BLaER1 (cell line): Measurements from ENCODE around the gene RGS10.

Source experiments
- H3K27ac ChIP-seq: shearing (Covaris generic); formaldehyde crosslinking; 2 replicates; pipeline ENCODE4 v1.8.1; 2022
- H3K27me3 ChIP-seq: shearing (Covaris generic); formaldehyde crosslinking; 2 replicates; pipeline ENCODE4 v1.8.1; 2022
- H3K36me3 ChIP-seq: shearing (Covaris generic); formaldehyde crosslinking; 2 replicates; pipeline ENCODE4 v1.8.1; 2022
- H3K4me1 ChIP-seq: shearing (Covaris generic); formaldehyde crosslinking; 2 replicates; pipeline ENCODE4 v1.8.1; 2022
- H3K4me2 ChIP-seq: shearing (Covaris generic); formaldehyde crosslinking; 2 replicates; pipeline ENCODE4 v1.8.1; 2022
- H3K4me3 ChIP-seq: shearing (Covaris generic); formaldehyde crosslinking; 2 replicates; pipeline ENCODE4 v1.8.1; 2022
- H3K9ac ChIP-seq: shearing (Covaris generic); formaldehyde crosslinking; 2 replicates; pipeline ENCODE4 v1.8.1; 2022
- H3K9me3 ChIP-seq: shearing (Covaris generic); formaldehyde crosslinking; 2 replicates; pipeline ENCODE4 v1.8.1; 2022
- H4K20me1 ChIP-seq: shearing (Covaris generic); formaldehyde crosslinking; 2 replicates; pipeline ENCODE4 v1.8.1; 2022
- Cebpa-rat ChIP-seq: shearing (Covaris generic); IDR thresholded peaks from 2 replicates; pipeline ENCODE4 v1.8.1; 2022

RGS10 gene

GRCh38 chr10:119478111-119478802, 64.3 kb downstream of the RGS10 start:
- peak overlapping the region; percentile 79 for H3K4me2 ChIP-seq
- 0 out of 2 replicates have a peak overlapping the region, but pooled peaks have one; percentile 15 for H3K27ac ChIP-seq
- H3K27me3 ChIP-seq: no peaks in the 10 kb centered on the region
- no peak for TF ChIP-seq Cebpa-rat
- H4K20me1 ChIP-seq: no peaks in the 10 kb centered on the region
- peaks cover 30% of the 10 kb centered on the region for H3K4me1 ChIP-seq
- H3K4me3 ChIP-seq: no peak overlapping the region
- no peak overlapping the region for H3K9ac ChIP-seq
- H3K9me3 ChIP-seq: peaks cover 15% of the 10 kb centered on the region
- H3K36me3 ChIP-seq: no peaks in the 10 kb centered on the region

- TF ChIP-seq Cebpa-rat: no peak
- Histone ChIP-seq H4K20me1 (no peaks in the 10 kb centered on the region), H3K4me2 (peak overlapping the region; percentile 79)
Observed at GRCh38 chr10:119477444-119477843, 65.1 kb downstream of the RGS10 start.

GRCh38 chr10:119474606-119475005, 67.9 kb downstream of the RGS10 start:
- Histone ChIP-seq H3K27ac (no peak overlapping the region), H3K4me1 (peaks cover 35% of the 10 kb centered on the region), H3K9ac (no peak overlapping the region), H3K27me3 (no peaks in the 10 kb centered on the region), H3K4me2 (no peak overlapping the region), H3K4me3 (no peak overlapping the region), H3K36me3 (no peaks in the 10 kb centered on the region), H3K9me3 (peaks cover 18% of the 10 kb centered on the region), H4K20me1 (no peaks in the 10 kb centered on the region)
- TF ChIP-seq Cebpa-rat: no peak

More at GRCh38 chr10:119477444-119477843, 65.1 kb downstream of the RGS10 start:
- Histone ChIP-seq H3K9ac (no peak overlapping the region), H3K27me3 (no peaks in the 10 kb centered on the region), H3K36me3 (no peaks in the 10 kb centered on the region), H3K27ac (no peak overlapping the region), H3K4me1 (peaks cover 30% of the 10 kb centered on the region), H3K9me3 (peaks cover 18% of the 10 kb centered on the region), H3K4me3 (no peak overlapping the region)

- Histone ChIP-seq H4K20me1 (no peaks in the 10 kb centered on the region), H3K9ac (no peak overlapping the region), H3K36me3 (no peaks in the 10 kb centered on the region), H3K4me2 (no peak overlapping the region), H3K9me3 (peaks cover 18% of the 10 kb centered on the region), H3K27ac (no peak overlapping the region), H3K27me3 (no peaks in the 10 kb centered on the region), H3K4me1 (peaks cover 32% of the 10 kb centered on the region), H3K4me3 (no peak overlapping the region)
- TF ChIP-seq Cebpa-rat: no peak
Observed at GRCh38 chr10:119473771-119474170, 68.7 kb downstream of the RGS10 start.

- no peak overlapping the region for H3K9ac ChIP-seq
- no peak for TF ChIP-seq Cebpa-rat
- H3K27me3 ChIP-seq: no peaks in the 10 kb centered on the region
Observed at GRCh38 chr10:119470920-119471702, 71.4 kb downstream of the RGS10 start.

GRCh38 chr10:119469846-119470245, 72.7 kb downstream of the RGS10 start:
- H3K27me3 ChIP-seq: no peaks in the 10 kb centered on the region
- peaks cover 30% of the 10 kb centered on the region for H3K4me1 ChIP-seq
- H3K4me2 ChIP-seq: peak overlapping the region; percentile 36
- no peak overlapping the region for H3K9ac ChIP-seq
- H3K27ac ChIP-seq: no peak overlapping the region
- H3K4me3 ChIP-seq: no peak overlapping the region
- no peak for TF ChIP-seq Cebpa-rat
- H3K36me3 ChIP-seq: no peaks in the 10 kb centered on the region
- H3K9me3 ChIP-seq: peaks cover 18% of the 10 kb centered on the region
- H4K20me1 ChIP-seq: no peaks in the 10 kb centered on the region

More at GRCh38 chr10:119470920-119471702, 71.4 kb downstream of the RGS10 start:
- H3K4me2 ChIP-seq: no peak overlapping the region
- no peaks in the 10 kb centered on the region for H4K20me1 ChIP-seq
- H3K4me1 ChIP-seq: peaks cover 28% of the 10 kb centered on the region
- no peak overlapping the region for H3K4me3 ChIP-seq
- no peaks in the 10 kb centered on the region for H3K36me3 ChIP-seq
- peaks cover 18% of the 10 kb centered on the region for H3K9me3 ChIP-seq
- no peak overlapping the region for H3K27ac ChIP-seq

GRCh38 chr10:119469325-119469707, 73.2 kb downstream of the RGS10 start:
- no peak overlapping the region for H3K9ac ChIP-seq
- no peak overlapping the region for H3K27ac ChIP-seq
- H3K9me3 ChIP-seq: peaks cover 14% of the 10 kb centered on the region
- H3K36me3 ChIP-seq: no peaks in the 10 kb centered on the region
- H3K4me2 ChIP-seq: peak overlapping the region; percentile 36
- H3K4me3 ChIP-seq: no peak overlapping the region
- TF ChIP-seq Cebpa-rat: no peak
- H4K20me1 ChIP-seq: no peaks in the 10 kb centered on the region
- H3K4me1 ChIP-seq: peaks cover 30% of the 10 kb centered on the region
- no peaks in the 10 kb centered on the region for H3K27me3 ChIP-seq

GRCh38 chr10:119468542-119469324, 73.8 kb downstream of the RGS10 start:
- H3K36me3 ChIP-seq: no peaks in the 10 kb centered on the region
- H4K20me1 ChIP-seq: no peaks in the 10 kb centered on the region
- peaks cover 11% of the 10 kb centered on the region for H3K9me3 ChIP-seq
- H3K4me3 ChIP-seq: no peak overlapping the region
- no peak for TF ChIP-seq Cebpa-rat
- H3K4me2 ChIP-seq: peak overlapping the region; percentile 36; the same call in 1 of the 2 replicates
- peaks cover 30% of the 10 kb centered on the region for H3K4me1 ChIP-seq
- H3K27me3 ChIP-seq: no peaks in the 10 kb centered on the region
- H3K27ac ChIP-seq: no peak overlapping the region
- no peak overlapping the region for H3K9ac ChIP-seq

- H3K27ac ChIP-seq: no peak overlapping the region
- 0 out of 2 replicates have a peak overlapping the region, but pooled peaks have one; percentile 3 for H3K4me2 ChIP-seq
- H3K27me3 ChIP-seq: no peaks in the 10 kb centered on the region
- H3K9ac ChIP-seq: no peak overlapping the region
- H3K4me1 ChIP-seq: peaks cover 31% of the 10 kb centered on the region
- no peak overlapping the region for H3K4me3 ChIP-seq
- peaks cover 15% of the 10 kb centered on the region for H3K9me3 ChIP-seq
- no peak for TF ChIP-seq Cebpa-rat
- H4K20me1 ChIP-seq: no peaks in the 10 kb centered on the region
- no peaks in the 10 kb centered on the region for H3K36me3 ChIP-seq
Observed at GRCh38 chr10:119466655-119467054, 75.9 kb downstream of the RGS10 start.
